NCI-H82 treated with DMSO at 0.1 percent for 48 hours (cell line): Measurements from ENCODE around the gene HOXA9.

Experiments
- DNase-seq: peaks from one replicate; lab custom pipeline; 2025; ENCODE audit not compliant: unreplicated experiment; lab: John Stamatoyannopoulos, UW

HOXA9 gene

DNA sequence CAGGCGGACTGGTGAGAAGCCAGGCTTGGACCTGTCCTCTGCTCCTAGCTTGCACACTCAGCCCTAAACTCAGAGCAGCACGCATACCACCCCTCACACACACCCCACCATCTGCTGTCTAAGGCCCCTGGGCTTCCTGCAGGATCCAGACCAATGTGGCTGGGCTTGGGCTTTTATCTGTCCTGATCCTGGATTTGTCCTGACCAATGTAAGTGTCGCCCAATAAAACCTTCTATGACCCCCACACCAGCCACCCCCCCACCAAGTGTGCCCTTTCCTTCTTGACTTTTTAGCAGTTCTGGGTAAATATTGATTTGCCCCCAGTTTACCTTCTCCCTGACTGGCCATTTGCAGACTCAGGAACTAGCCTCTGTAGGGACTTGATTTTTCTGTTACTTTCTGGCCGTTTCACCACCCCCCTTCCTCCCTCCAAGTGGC is 36.3 kb upstream of the HOXA9 start:
- peak; percentile 51 for DNase-seq

- DNase-seq = peak; percentile 63
Measured at GRCh38 chr7:27200761-27201579, 35.6 kb upstream of the HOXA9 start.

GRCh38 chr7:27199849-27200760 is 34.8 kb upstream of the HOXA9 start, which contains the start of gene HOXA13:
Gene HOXA13, minus strand, starts transcription at chr7:27200091. Its CDS starts 14 bp downstream, at chr7:27200077.
- peak; percentile 68 for DNase-seq

DNA sequence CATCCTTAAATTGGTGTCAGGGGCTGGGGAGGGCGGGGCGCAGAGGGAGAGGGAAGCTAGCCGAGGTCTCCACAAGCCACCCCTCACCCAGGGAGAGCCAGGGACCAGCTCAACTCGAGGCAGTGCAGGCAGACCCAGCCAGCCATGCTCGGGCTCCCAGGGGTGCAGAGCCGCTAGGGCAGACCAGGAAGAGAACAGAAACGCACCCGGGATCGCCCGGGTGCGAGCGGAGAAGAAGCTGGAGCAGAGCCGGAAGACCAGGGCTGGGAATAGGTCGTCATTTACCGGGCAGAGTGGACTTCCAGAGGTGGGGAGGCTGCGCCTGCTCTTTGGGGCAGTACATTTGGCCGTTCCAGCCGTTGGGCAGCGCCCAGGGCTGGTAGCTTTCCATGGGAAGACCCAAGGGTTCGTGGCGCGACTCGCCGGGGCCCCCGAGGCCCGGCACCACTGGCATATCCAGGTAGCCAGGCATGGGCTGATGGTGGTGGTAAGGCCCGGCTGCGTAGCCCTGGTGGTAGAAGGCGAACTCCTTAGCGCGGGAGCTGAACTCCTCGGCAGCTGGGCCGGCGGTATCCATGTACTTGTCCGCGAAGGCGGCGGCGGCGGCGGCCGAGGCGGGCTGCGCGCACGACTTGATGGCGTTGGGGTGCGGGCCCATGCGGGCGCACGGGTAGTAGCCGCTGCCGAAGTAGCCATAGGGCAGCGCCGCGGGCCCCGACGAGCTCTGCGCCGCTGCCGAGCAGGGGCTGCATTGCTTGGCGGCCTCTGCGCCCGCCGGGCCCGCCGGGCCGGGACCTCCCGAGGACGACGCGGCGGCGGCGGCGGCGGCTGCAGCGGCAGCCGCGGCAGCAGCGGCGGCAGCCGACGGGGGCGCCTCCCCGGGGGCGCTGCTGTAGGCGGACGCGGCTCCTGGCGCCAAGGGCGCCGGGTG is 33.8 kb upstream of the HOXA9 start:
- no peak for DNase-seq

DNA sequence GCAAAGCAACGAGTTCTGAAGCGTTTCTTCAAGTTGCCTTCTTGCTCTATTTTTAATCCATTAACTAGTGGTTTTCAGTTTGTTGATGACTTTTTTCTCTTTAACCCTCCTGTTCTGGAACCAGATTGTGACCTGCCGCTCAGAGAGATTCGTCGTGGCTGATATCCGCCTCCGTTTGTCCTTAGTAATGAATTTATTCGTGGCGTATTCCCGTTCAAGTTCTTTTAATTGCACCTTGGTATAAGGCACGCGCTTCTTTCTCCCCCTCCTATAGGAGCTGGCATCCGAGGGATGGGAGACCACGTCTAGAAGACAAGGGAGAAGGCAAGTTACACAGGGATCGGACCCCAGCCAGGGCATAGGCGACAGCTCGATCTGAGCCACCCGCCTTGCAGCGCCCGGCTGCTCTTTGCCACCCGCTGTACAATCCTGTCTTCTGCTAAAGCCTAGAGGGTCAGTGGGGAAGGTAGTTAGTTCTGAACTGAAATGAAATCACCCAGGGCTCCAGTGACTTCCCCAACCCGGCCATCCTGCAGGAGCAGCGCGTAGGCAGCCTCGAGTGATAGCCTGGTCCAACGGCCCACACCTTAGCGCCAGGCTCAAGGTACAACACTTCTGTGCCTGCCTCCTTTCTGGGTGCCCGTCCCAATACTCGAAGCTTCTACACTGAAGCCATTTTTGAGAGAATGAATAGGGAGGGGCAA is 33.0 kb upstream of the HOXA9 start:
- DNase-seq = no peak

GRCh38 chr7:27197137-27198042 is 32.1 kb upstream of the HOXA9 start:
- DNase-seq = no peak

DNA sequence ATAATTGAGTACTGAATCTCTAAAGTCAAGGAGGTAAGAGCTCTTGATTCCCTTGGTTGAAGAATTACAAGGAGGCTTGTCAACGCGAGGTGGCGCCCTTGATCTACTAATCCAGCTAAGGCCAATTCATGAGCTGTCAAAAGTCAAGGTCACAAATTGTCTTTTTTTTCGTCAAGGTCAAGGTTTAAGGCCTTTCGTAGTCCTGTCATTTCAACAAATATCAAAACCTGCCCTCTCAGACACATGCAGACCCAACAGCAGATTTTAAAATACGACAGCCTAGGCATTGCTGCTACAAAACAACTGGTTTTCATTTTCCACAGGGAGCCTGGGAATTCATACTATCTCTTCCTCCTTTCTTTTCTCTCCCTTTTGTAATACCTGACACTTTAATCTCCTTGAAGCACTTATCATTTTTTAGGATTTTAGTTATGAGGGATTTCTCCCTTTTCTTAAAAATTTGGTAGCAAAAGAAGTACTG is 31.0 kb upstream of the HOXA9 start:
- DNase-seq = peak; percentile 62

- DNase-seq = no peak
Measured at GRCh38 chr7:27194686-27195379, 29.5 kb upstream of the HOXA9 start.

DNA sequence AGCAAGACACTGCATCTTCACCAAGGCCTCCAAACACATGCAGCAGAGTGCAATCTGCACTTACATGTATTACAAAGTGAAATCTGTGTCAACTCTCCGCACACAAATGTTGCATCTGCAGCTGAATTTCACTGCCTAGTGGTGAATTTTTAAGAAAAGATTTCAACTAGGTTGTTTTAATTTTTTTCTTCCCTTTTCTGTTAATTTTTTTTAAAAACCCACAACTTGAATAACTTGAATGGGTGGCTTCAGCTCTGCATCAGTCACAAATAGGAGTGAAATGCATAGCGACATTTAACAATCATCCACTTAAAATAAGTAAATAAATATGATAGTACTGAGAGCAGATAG is 28.6 kb upstream of the HOXA9 start:
- no peak for DNase-seq

GRCh38 chr7:27193335-27194001 is 28.1 kb upstream of the HOXA9 start:
- no peak for DNase-seq

GRCh38 chr7:27192546-27193334 is 27.4 kb upstream of the HOXA9 start:
- DNase-seq = no peak

DNA sequence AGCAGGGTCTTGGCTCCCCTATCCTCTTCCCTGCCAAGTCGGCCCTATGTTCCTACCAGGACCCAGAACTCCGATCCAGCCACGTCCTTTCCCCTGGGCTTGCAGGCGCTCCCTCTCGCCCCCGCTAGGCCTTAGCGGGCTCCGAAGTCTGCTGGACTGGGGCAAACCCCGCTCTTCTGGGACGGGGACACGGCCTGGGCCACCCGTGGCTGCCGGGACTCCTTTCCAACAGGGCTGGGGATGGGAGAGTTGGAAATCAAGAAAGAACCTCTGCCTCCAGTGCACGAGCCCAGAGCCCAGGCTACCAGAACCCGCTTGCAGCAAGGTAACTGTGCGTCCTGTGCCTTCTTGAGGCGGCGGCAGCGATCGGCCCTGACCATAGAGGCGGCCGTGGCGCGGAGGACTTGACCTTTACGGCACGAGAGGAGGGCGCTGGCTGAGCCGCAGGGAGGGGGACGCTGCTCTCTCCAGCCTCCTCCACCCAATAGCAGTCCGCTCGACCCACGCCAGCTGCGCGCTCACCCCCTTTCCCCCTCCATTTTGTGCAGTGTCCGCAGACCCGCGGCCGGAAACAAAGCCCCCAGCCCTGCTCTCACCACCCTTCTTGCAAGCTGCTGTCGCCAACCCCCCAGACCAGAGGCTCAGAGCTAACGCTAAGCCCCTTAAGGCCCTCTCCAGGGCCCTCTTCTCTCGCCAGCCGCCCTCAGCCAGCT is 26.7 kb upstream of the HOXA9 start:
- no peak for DNase-seq

- DNase-seq = no peak
Measured at GRCh38 chr7:27191161-27191731, 25.9 kb upstream of the HOXA9 start.

- no peak for DNase-seq
Measured at GRCh38 chr7:27189997-27190748, 24.8 kb upstream of the HOXA9 start.

- no peak for DNase-seq
Measured at GRCh38 chr7:27189295-27189996, 24.1 kb upstream of the HOXA9 start.
